Trophoblast cell (in vitro differentiated cells and primary cell): ENCODE data around the gene CASP12.

ENCODE experiments used
- DNase-seq, 2 donors: peaks; one replicate each; pipeline ENCODE4 v3.0.0-alpha.2; 2016
- H2AFZ ChIP-seq: 2 replicates; pipeline ENCODE4 v1.6.1; 2013; ENCODE audit warnings: low read length, moderate library complexity, mild to moderate bottlenecking; ENCODE audit not compliant: insufficient read depth, poor library complexity
- H2AK5ac ChIP-seq: 2 replicates; pipeline ENCODE4 v1.6.1; 2013; ENCODE audit warnings: mild to moderate bottlenecking, low read length
- H2BK120ac ChIP-seq: 2 replicates; pipeline ENCODE4 v1.6.1; 2013; ENCODE audit warnings: low read length, mild to moderate bottlenecking, moderate library complexity; ENCODE audit not compliant: insufficient read depth, poor library complexity
- H2BK12ac ChIP-seq: 2 replicates; pipeline ENCODE4 v1.6.1; 2013; ENCODE audit warnings: mild to moderate bottlenecking, low read length, moderate library complexity
- H2BK5ac ChIP-seq: 2 replicates; pipeline ENCODE4 v1.6.1; 2013; ENCODE audit warnings: low read length, low read depth, moderate library complexity, mild to moderate bottlenecking; ENCODE audit not compliant: poor library complexity
- H3K14ac ChIP-seq: 2 replicates; pipeline ENCODE4 v1.6.1; 2013; ENCODE audit warnings: mild to moderate bottlenecking, low read length
- H3K18ac ChIP-seq: 2 replicates; pipeline ENCODE4 v1.6.1; 2013; ENCODE audit warnings: mild to moderate bottlenecking, low read length
- H3K23ac ChIP-seq: 2 replicates; pipeline ENCODE4 v1.6.1; 2013; ENCODE audit warnings: low read length
- H3K27ac ChIP-seq: 2 replicates; pipeline ENCODE4 v1.5.1; 2013; ENCODE audit warnings: low read depth, mild to moderate bottlenecking, inconsistent platforms, low read length, moderate library complexity
- H3K27me3 ChIP-seq: 2 replicates; pipeline ENCODE4 v1.6.1; 2013; ENCODE audit warnings: inconsistent platforms, mild to moderate bottlenecking, low read length, moderate library complexity; ENCODE audit not compliant: insufficient read depth
- H3K36me3 ChIP-seq, 2 experiments: 1 replicate in 1 of 2; 2 replicates in 1 of 2; pipeline ENCODE4 v1.6.1; 2013; ENCODE audit warnings: low read length in 2 of 2, mild to moderate bottlenecking in 2 of 2, moderate library complexity in 1 of 2; ENCODE audit not compliant: insufficient read depth in 2 of 2, control insufficient read depth in 1 of 2
- H3K4ac ChIP-seq: 2 replicates; pipeline ENCODE4 v1.6.1; 2013; ENCODE audit warnings: low read depth, mild to moderate bottlenecking, low read length, moderate library complexity
- H3K4me1 ChIP-seq, 2 experiments: 1 replicate in 1 of 2; 2 replicates in 1 of 2; pipeline ENCODE4 v1.6.1; 2013; ENCODE audit warnings: low read length in 2 of 2, mild to moderate bottlenecking in 2 of 2, moderate library complexity in 1 of 2; ENCODE audit not compliant: insufficient read depth in 2 of 2, control insufficient read depth in 1 of 2
- H3K4me2 ChIP-seq: 2 replicates; pipeline ENCODE4 v1.6.1; 2013; ENCODE audit warnings: inconsistent platforms, mild to moderate bottlenecking, low read length, moderate library complexity
- H3K4me3 ChIP-seq: 2 replicates; pipeline ENCODE4 v1.5.1; 2013; ENCODE audit warnings: mild to moderate bottlenecking, low read depth, low read length, inconsistent platforms
- H3K79me1 ChIP-seq: one replicate; pipeline ENCODE4 v1.6.1; 2013; ENCODE audit warnings: low read length
- H3K79me2 ChIP-seq: 2 replicates; pipeline ENCODE4 v1.6.1; 2013; ENCODE audit warnings: low read length, mild to moderate bottlenecking; ENCODE audit not compliant: control insufficient read depth, insufficient read depth, poor library complexity
- H3K9ac ChIP-seq: 2 replicates; pipeline ENCODE4 v1.6.1; 2013; ENCODE audit warnings: mild to moderate bottlenecking, low read length
- H3K9me3 ChIP-seq: 2 replicates; pipeline ENCODE4 v1.6.1; 2013; ENCODE audit warnings: low read depth, mild to moderate bottlenecking, control low read depth, inconsistent platforms, low read length; ENCODE audit not compliant: insufficient read depth
- H4K12ac ChIP-seq: 2 replicates; pipeline ENCODE4 v1.6.1; 2013; ENCODE audit warnings: low read depth, mild to moderate bottlenecking, low read length, moderate library complexity
- H4K8ac ChIP-seq: 2 replicates; pipeline ENCODE4 v1.6.1; 2013; ENCODE audit warnings: low read depth, mild to moderate bottlenecking, low read length, moderate library complexity
- H4K91ac ChIP-seq: one replicate; pipeline ENCODE4 v1.6.1; 2013; ENCODE audit warnings: low read depth, mild to moderate bottlenecking, low read length, moderate library complexity
- WGBS: extraction: QIAGEN DNeasy Blood & Tissue Kit; methylation state at CpG from one replicate; pipeline ENCODE4 v1.1.7; 2013; ENCODE audit warnings: missing lambda C conversion rate; ENCODE audit not compliant: insufficient read length, insufficient coverage; ENCODE audit errors: extremely low coverage; 5-methylcytosine and 5-hydroxymethylcytosine counted together

The CASP12 gene

DNA sequence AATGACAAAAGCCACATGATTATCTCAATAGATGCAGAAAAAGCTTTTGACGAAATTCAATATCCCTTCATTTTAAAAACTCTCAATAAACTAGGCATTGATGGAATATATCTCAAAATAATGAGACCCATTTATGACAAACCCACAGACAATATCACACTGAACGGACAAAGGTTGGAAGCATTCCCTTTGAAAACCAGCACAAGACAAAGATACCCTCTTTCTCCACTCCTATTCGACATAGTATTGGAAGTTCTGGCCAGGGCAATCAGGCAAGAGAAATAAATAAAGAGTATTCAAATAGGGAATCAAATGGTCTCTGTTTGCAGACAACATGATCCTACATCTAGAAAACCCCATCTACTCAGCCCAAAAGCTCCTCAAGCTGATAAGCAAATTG is 52.0 kb downstream of the CASP12 start:
- Histone ChIP-seq H3K9ac (no peak overlapping the region), H3K18ac (no peak overlapping the region), H4K91ac (no peak overlapping the region), H2AK5ac (no peak overlapping the region), H3K9me3 (no peaks in the 10 kb centered on the region), H3K14ac (no peak overlapping the region), H3K4me3 (no peak overlapping the region), H3K23ac (no peak overlapping the region), H3K4me2 (no peak overlapping the region), H2BK5ac (no peak overlapping the region), H3K4me1 (no peaks in the 10 kb centered on the region), H4K12ac (no peak overlapping the region), H3K79me1 (no peaks in the 10 kb centered on the region), H3K4ac (no peak overlapping the region), H3K79me2 (no peaks in the 10 kb centered on the region), H2BK120ac (no peak overlapping the region), H3K27me3 (no peaks in the 10 kb centered on the region), H3K36me3 (no peaks in the 10 kb centered on the region), H2BK12ac (no peak overlapping the region), H2AFZ (no peak overlapping the region), H3K27ac (no peak overlapping the region), H4K8ac (no peak overlapping the region)
- no peak for DNase-seq
- WGBS = no CpG with 5 or more reads among the region's 3 CpGs

- no peak overlapping the region for H2BK120ac ChIP-seq
Observed at GRCh38 chr11:104844451-104844850, 53.8 kb downstream of the CASP12 start.

DNA sequence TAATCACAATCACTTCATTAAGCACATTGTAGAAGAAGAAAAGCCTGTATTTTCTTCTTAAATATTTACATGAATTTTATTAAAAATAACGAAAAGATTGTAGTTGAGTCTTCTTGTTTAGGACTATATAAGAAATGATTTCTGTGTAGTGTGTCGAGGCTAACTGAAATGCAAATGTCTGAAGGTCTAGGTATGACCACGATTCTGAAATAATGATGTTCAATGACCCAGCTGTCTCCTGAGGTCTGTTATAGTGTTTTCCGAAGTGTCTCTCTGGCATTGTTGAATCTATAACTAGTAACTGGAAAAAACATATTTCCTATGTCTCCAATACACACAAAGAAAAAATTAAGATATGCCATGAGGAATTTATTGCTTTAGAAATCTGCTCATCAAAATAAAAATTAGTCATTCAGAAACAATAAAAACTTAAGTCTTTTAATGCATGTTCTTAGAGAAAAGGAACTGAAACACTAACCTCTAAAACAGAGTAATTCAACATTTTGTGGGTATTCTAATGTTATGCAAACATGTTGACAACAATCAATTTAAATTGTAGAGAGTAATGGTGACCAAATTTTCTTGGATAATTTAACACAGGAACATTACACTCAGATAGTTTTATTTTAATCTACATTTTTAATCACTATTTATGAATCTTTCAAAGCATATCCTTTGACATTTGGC is 55.0 kb downstream of the CASP12 start:
- Histone ChIP-seq H2AFZ (no peak overlapping the region), H2BK120ac (no peak overlapping the region), H3K14ac (no peak overlapping the region), H3K79me2 (no peaks in the 10 kb centered on the region), H4K91ac (no peak overlapping the region), H2BK12ac (no peak overlapping the region), H3K18ac (no peak overlapping the region), H3K9me3 (no peaks in the 10 kb centered on the region), H3K4me2 (no peak overlapping the region), H3K4ac (no peak overlapping the region), H3K27me3 (no peaks in the 10 kb centered on the region), H3K27ac (no peak overlapping the region), H3K36me3 (no peaks in the 10 kb centered on the region), H4K12ac (no peak overlapping the region), H3K23ac (no peak overlapping the region), H3K4me1 (no peaks in the 10 kb centered on the region), H4K8ac (no peak overlapping the region), H3K79me1 (no peaks in the 10 kb centered on the region), H2AK5ac (no peak overlapping the region), H2BK5ac (no peak overlapping the region), H3K4me3 (no peak overlapping the region), H3K9ac (no peak overlapping the region)
- WGBS = 100% methylated on average over 1 of the region's 4 CpGs
- DNase-seq = no peak

More at GRCh38 chr11:104844451-104844850, 53.8 kb downstream of the CASP12 start:
- DNase-seq = no peak
- H3K4me2 ChIP-seq = no peak overlapping the region
- H2AFZ ChIP-seq = no peak overlapping the region
- no peaks in the 10 kb centered on the region for H3K79me2 ChIP-seq
- H2BK12ac ChIP-seq = no peak overlapping the region
- no peak overlapping the region for H2BK5ac ChIP-seq
- H3K36me3 ChIP-seq = no peaks in the 10 kb centered on the region
- no peak overlapping the region for H3K4me3 ChIP-seq
- 100% methylated on average over 1 of the region's 1 CpG for WGBS
- no peak overlapping the region for H3K4ac ChIP-seq
- H2AK5ac ChIP-seq = no peak overlapping the region
- H4K8ac ChIP-seq = no peak overlapping the region
- H3K9me3 ChIP-seq = no peaks in the 10 kb centered on the region
- no peak overlapping the region for H3K14ac ChIP-seq
- H3K27me3 ChIP-seq = no peaks in the 10 kb centered on the region
- no peaks in the 10 kb centered on the region for H3K79me1 ChIP-seq
- no peak overlapping the region for H4K12ac ChIP-seq
- no peak overlapping the region for H3K27ac ChIP-seq
- no peak overlapping the region for H3K18ac ChIP-seq
- no peaks in the 10 kb centered on the region for H3K4me1 ChIP-seq
- no peak overlapping the region for H3K9ac ChIP-seq
- no peak overlapping the region for H4K91ac ChIP-seq
- no peak overlapping the region for H3K23ac ChIP-seq

DNA sequence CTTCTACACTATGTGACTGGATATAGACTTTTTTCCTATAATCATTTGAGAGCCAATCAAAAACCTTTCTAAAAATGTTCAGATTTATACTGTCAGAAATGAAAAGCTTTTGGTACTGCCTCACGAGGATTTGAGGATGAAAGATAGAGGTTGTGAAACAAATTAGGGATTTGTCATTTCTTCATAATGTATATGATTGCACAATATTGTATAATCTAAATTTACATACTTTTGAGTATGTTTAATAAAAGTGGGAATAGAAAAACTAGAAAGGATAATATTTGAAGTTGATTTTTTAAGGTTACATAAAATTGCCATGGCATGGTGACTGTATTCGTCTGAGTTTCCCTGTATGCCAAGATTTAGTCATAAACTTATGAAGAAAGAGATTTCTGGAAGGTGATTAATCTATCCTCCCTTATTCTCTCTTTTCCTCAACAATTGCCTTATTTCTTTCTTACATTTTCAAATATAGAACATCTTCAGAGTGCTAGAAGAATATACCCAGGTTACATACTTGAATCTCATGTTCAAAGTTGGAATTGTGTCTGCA is 56.2 kb downstream of the CASP12 start:
- Histone ChIP-seq H3K4me1 (no peaks in the 10 kb centered on the region), H2BK120ac (no peak overlapping the region), H3K14ac (no peak overlapping the region), H3K79me1 (no peaks in the 10 kb centered on the region), H3K23ac (no peak overlapping the region), H2AK5ac (no peak overlapping the region), H4K8ac (no peak overlapping the region), H3K9me3 (no peaks in the 10 kb centered on the region), H4K12ac (no peak overlapping the region), H2BK12ac (no peak overlapping the region), H3K79me2 (no peaks in the 10 kb centered on the region), H3K4me3 (no peak overlapping the region), H3K36me3 (no peaks in the 10 kb centered on the region), H3K4ac (no peak overlapping the region), H4K91ac (no peak overlapping the region), H3K18ac (no peak overlapping the region), H3K9ac (no peak overlapping the region), H2AFZ (no peak overlapping the region), H2BK5ac (no peak overlapping the region), H3K4me2 (no peak overlapping the region), H3K27ac (no peak overlapping the region), H3K27me3 (no peaks in the 10 kb centered on the region)
- WGBS = no CpG with 5 or more reads among the region's 2 CpGs
- no peak for DNase-seq
